HG03460 (cell line): ENCODE results near the gene MAMLD1.

Experiments
- ATAC-seq: cut with Tn5 transposase; IDR thresholded peaks from one replicate; pipeline ENCODE4 v1.9.1; 2021; ENCODE audit not compliant: unreplicated experiment

The MAMLD1 gene

GRCh38 chrX:150405576-150405975 lies 42.5 kb downstream of the MAMLD1 start:
- no peak for ATAC-seq

- no peak for ATAC-seq
Observed at GRCh38 chrX:150406596-150406995, 43.5 kb downstream of the MAMLD1 start.

GRCh38 chrX:150408007-150408406 lies 44.9 kb downstream of the MAMLD1 start:
- ATAC-seq = no peak

GRCh38 chrX:150408561-150408960 lies 45.4 kb downstream of the MAMLD1 start:
- ATAC-seq = no peak

- no peak for ATAC-seq
Observed at GRCh38 chrX:150409486-150409885, 46.4 kb downstream of the MAMLD1 start.

- ATAC-seq = no peak
Observed at GRCh38 chrX:150409964-150410363, 46.8 kb downstream of the MAMLD1 start.

- no peak for ATAC-seq
Observed at GRCh38 chrX:150410513-150410912, 47.4 kb downstream of the MAMLD1 start.

- ATAC-seq = no peak
Observed at GRCh38 chrX:150411656-150412055, 48.5 kb downstream of the MAMLD1 start.

- ATAC-seq = no peak
Observed at GRCh38 chrX:150414228-150414627, 51.1 kb downstream of the MAMLD1 start.

GRCh38 chrX:150416469-150416868 lies 53.4 kb downstream of the MAMLD1 start:
- no peak for ATAC-seq

- no peak for ATAC-seq
Observed at GRCh38 chrX:150421816-150422215, 58.7 kb downstream of the MAMLD1 start.

GRCh38 chrX:150429594-150429993 lies 66.5 kb downstream of the MAMLD1 start:
- no peak for ATAC-seq

GRCh38 chrX:150436195-150436594 lies 73.1 kb downstream of the MAMLD1 start:
- ATAC-seq = no peak

GRCh38 chrX:150438165-150438564 lies 75.0 kb downstream of the MAMLD1 start:
- no peak for ATAC-seq

GRCh38 chrX:150446151-150446550 lies 83.0 kb downstream of the MAMLD1 start:
- no peak for ATAC-seq

- no peak for ATAC-seq
Observed at GRCh38 chrX:150446995-150447394, 83.9 kb downstream of the MAMLD1 start.

GRCh38 chrX:150449313-150449712 lies 86.2 kb downstream of the MAMLD1 start:
- ATAC-seq = no peak

GRCh38 chrX:150450519-150451177 lies 87.5 kb downstream of the MAMLD1 start:
- ATAC-seq = no peak

GRCh38 chrX:150451953-150452352 lies 88.8 kb downstream of the MAMLD1 start:
- ATAC-seq = no peak

GRCh38 chrX:150454083-150454482 lies 91.0 kb downstream of the MAMLD1 start:
- no peak for ATAC-seq

GRCh38 chrX:150454508-150455214 lies 91.5 kb downstream of the MAMLD1 start:
- ATAC-seq = no peak

GRCh38 chrX:150455215-150455608 lies 92.1 kb downstream of the MAMLD1 start:
- ATAC-seq = no peak

- ATAC-seq = no peak
Observed at GRCh38 chrX:150456466-150456865, 93.3 kb downstream of the MAMLD1 start.
